ENCODE data around the gene LRP8. TPM values are rescaled to one million over a fixed set of nuclear protein-coding genes. Genes with fewer than 3 reads are reported as not detected.

LRP8 gene
- polyA plus RNA-seq, 1 donor (not counting 4 experiments of a cell fraction or from before 2014, with no cell fraction given) = 31.0 TPM

- no peaks in the 10 kb centered on the region for H3K79me2 ChIP-seq (ENCODE audit: control insufficient read depth, insufficient read depth, low read length)
- no peak overlapping the region for H3K4me3 ChIP-seq (ENCODE audit: control insufficient read depth in 2 of 3, extremely low read depth in 1 of 3, insufficient read depth in 2 of 3, low read depth in 1 of 3, low read length in 3 of 3)
- H3K27ac ChIP-seq (ENCODE audit: control insufficient read depth, insufficient read depth, low read length) = no peak overlapping the region
- dilution Hi-C loops (cut with MboI; ENCODE audit: extremely low pct_ligation_motif_present, low sequenced_read_pairs) = no loop called here
- no peaks in the 10 kb centered on the region for H3K9me1 ChIP-seq (ENCODE audit: control insufficient read depth, extremely low read depth, insufficient read depth, low read length)
- H3K4me2 ChIP-seq (ENCODE audit: control insufficient read depth, extremely low read depth, insufficient read depth, low read depth, low read length) = no peak overlapping the region
- no peaks in the 10 kb centered on the region for H3K9me3 ChIP-seq (ENCODE audit: control insufficient read depth, low read depth, low read length)
- FAIRE-seq (no peak), DNase-seq (ENCODE audit: low read depth, low spot score) (no peak)
- H3K9ac ChIP-seq (ENCODE audit: control insufficient read depth, extremely low read depth, insufficient read depth, low read length) = no peak overlapping the region
- H3K36me3 ChIP-seq (ENCODE audit: control insufficient read depth in 2 of 2, extremely low read depth in 1 of 2, insufficient read depth in 2 of 2, low read length in 2 of 2) = peaks cover 8 to 20% of the 10 kb centered on the region in 2 experiments
- peaks cover 13% of the 10 kb centered on the region for H3K4me1 ChIP-seq (ENCODE audit: control insufficient read depth, extremely low read depth, insufficient read depth, low read length)
- H3K27me3 ChIP-seq (ENCODE audit: control insufficient read depth, extremely low read depth, insufficient read depth, low read length) = no peaks in the 10 kb centered on the region
- H2AFZ ChIP-seq (ENCODE audit: control insufficient read depth, low read length) = no peak overlapping the region
- no peaks in the 10 kb centered on the region for H4K20me1 ChIP-seq (ENCODE audit: control insufficient read depth, extremely low read depth, insufficient read depth, low read length)
- no peak for TF ChIP-seq CTCF (optimal IDR thresholded peaks at IDR 0.05 in 1 of 3, IDR thresholded peaks at IDR 0.05 in 1 of 3, conservative IDR thresholded peaks at IDR 0.05 in 1 of 3; ENCODE audit: extremely low read depth in 1 of 3, insufficient read depth in 2 of 3, low read length in 3 of 3)
- TF ChIP-seq EZH2 (IDR thresholded peaks at IDR 0.05; ENCODE audit: low read length) = no peak
These were observed 124.4 kb downstream of the LRP8 start for GRCh38 chr1:53203466-53203865.

- H3K9ac ChIP-seq (ENCODE audit: control insufficient read depth, extremely low read depth, insufficient read depth, low read length) = peak overlapping the region; percentile 84
- H3K79me2 ChIP-seq (ENCODE audit: control insufficient read depth, insufficient read depth, low read length) = peaks cover 8% of the 10 kb centered on the region
- dilution Hi-C loops (cut with MboI; ENCODE audit: extremely low pct_ligation_motif_present, low sequenced_read_pairs) = no loop called here
- H2AFZ ChIP-seq (ENCODE audit: control insufficient read depth, low read length) = no peak overlapping the region
- peak; percentile 72 for FAIRE-seq
- H3K4me3 ChIP-seq (ENCODE audit: control insufficient read depth in 2 of 3, extremely low read depth in 1 of 3, insufficient read depth in 2 of 3, low read depth in 1 of 3, low read length in 3 of 3) = peak overlapping the region in 2 of 3 experiments; percentile 86 to 90
- peaks cover 2 to 7% of the 10 kb centered on the region in 2 experiments for H3K36me3 ChIP-seq (ENCODE audit: control insufficient read depth in 2 of 2, extremely low read depth in 1 of 2, insufficient read depth in 2 of 2, low read length in 2 of 2)
- peak overlapping the region; percentile 82 for H3K27ac ChIP-seq (ENCODE audit: control insufficient read depth, insufficient read depth, low read length)
- H3K9me3 ChIP-seq (ENCODE audit: control insufficient read depth, low read depth, low read length) = no peaks in the 10 kb centered on the region
- no peaks in the 10 kb centered on the region for H3K9me1 ChIP-seq (ENCODE audit: control insufficient read depth, extremely low read depth, insufficient read depth, low read length)
- peaks cover 23% of the 10 kb centered on the region for H3K4me1 ChIP-seq (ENCODE audit: control insufficient read depth, extremely low read depth, insufficient read depth, low read length)
- H3K27me3 ChIP-seq (ENCODE audit: control insufficient read depth, extremely low read depth, insufficient read depth, low read length) = no peaks in the 10 kb centered on the region
- no peaks in the 10 kb centered on the region for H4K20me1 ChIP-seq (ENCODE audit: control insufficient read depth, extremely low read depth, insufficient read depth, low read length)
- DNase-seq (ENCODE audit: low read depth, low spot score) = no peak
- TF ChIP-seq EZH2 (IDR thresholded peaks at IDR 0.05; ENCODE audit: low read length) (no peak), CTCF (optimal IDR thresholded peaks at IDR 0.05 in 1 of 3, IDR thresholded peaks at IDR 0.05 in 1 of 3, conservative IDR thresholded peaks at IDR 0.05 in 1 of 3; ENCODE audit: extremely low read depth in 1 of 3, insufficient read depth in 2 of 3, low read length in 3 of 3) (no peak)
- peak overlapping the region; percentile 91 for H3K4me2 ChIP-seq (ENCODE audit: control insufficient read depth, extremely low read depth, insufficient read depth, low read depth, low read length)
These were observed 129.6 kb downstream of the LRP8 start for GRCh38 chr1:53198241-53198651.
